ENCODE measurements around the gene EHD2.
"Not testable (repeated sequence)": the region's sequence is repeated elsewhere in the genome, so short reads cannot be mapped to it uniquely, and the experiment has no call there.

The EHD2 gene

DNA sequence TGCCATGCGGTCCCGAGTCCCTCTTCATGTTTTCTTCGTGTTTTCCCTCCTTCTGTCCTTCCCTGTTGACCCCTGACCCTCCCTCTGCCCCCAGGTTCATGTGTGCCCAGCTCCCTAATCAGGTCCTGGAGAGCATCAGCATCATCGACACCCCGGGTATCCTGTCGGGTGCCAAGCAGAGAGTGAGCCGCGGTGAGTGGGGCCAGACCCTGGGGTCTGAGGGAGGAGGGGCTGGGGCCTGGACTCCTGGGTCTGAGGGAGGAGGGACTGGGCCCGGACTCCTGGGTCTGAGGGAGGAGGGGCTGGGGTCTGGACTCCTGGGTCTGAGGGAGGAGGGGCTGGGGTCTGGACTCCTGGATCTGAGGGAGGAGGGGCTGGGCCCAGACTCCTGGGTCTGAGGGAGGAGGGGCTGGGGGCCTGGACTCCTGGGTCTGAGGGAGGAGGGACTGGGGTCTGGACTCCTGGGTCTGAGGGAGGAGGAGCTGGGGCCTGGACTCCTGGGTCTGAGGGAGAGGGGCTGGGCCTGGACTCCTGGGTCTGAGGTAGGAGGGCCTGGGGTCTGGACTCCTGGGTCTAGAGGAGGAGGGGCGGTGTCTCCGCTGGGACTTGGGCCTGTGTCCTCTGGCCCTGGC is 5.3 kb downstream of the EHD2 start:
- not testable (repeated sequence) for DNase-seq

DNA sequence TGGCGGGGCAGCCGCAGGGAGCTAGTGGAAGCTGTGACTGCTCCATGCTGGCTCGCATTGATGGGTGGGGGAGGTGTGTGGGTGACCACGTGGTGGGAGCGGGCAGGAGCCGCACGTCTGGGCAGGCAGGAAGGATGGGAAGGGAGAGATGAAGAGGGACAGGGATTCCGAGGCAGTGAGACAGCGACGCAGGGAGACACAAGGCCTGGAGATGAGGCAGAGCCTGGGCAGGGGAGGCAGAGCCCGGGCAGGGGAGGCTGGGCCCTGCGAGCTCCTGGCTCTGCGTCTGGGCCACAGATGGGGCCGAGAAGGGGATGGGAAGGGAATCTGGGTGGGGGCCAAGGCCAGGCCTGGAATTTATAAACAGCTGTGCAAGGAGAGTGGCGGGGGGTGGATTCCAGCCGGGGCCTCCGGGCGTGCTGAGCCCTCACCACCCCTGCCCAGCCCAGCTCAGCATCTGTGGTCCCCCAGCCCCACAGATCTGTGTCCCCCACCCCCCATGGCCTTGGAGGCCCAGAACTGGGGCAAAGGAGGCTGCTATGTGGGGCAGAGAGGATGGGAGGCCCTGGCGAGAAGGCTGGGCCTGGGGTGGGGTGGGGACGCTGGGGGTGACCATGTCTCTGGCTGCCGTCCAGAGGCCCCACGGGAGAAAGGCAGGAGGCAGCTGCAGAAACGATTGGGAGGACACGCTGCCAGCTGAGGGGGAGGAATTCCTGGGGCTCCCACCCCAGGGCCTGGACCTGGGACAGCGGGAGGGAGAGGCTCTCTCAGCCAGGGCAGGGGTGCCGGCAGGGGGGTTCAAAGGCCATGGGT is 6.0 kb downstream of the EHD2 start:
- no peak for DNase-seq

- DNase-seq = no peak
Measured at GRCh38 chr19:47720669-47721422, 7.6 kb downstream of the EHD2 start.

GRCh38 chr19:47723581-47723940 is 10.3 kb downstream of the EHD2 start:
- no peak for DNase-seq

DNA sequence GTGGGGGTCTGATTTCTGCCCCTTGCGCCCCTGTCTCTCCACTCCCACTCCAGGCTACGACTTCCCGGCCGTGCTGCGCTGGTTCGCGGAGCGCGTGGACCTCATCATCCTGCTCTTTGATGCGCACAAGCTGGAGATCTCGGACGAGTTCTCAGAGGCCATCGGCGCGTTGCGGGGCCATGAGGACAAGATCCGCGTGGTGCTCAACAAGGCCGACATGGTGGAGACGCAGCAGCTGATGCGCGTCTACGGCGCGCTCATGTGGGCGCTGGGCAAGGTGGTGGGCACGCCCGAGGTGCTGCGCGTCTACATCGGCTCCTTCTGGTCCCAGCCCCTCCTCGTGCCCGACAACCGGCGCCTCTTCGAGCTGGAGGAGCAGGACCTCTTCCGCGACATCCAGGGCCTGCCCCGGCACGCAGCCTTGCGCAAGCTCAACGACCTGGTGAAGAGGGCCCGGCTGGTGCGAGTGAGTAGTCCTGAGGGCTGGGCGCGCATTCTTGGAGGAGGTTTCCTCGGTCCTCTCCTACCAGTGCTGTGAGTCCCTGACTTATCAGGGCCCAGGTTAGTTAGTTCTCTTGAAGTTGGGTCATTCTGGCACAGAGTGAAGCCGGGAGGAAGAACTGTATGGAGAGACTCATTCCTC is 12.7 kb downstream of the EHD2 start:
- DNase-seq = no peak

- no peak for DNase-seq
Measured at GRCh38 chr19:47726467-47726866, 13.2 kb downstream of the EHD2 start.

- not testable (repeated sequence) for DNase-seq
Measured at GRCh38 chr19:47728295-47728694, 15.1 kb downstream of the EHD2 start.

DNA sequence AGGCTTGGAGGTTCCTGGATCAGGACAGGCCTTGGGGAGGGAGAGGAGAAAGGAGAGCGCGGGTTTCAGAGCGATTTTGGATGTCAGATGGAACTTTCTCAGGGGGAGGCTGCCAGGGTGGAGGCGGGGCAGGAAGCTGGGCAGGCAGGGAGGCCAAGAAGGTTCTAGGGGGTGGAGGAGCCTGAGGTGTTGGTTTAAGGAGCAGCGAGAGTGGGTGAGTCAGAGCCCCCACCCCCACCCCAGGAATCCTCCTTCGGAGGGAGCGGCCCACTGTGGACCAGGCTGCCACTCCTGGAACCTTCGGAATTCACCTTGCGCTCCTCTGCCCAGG is 16.2 kb downstream of the EHD2 start:
- DNase-seq = no peak

DNA sequence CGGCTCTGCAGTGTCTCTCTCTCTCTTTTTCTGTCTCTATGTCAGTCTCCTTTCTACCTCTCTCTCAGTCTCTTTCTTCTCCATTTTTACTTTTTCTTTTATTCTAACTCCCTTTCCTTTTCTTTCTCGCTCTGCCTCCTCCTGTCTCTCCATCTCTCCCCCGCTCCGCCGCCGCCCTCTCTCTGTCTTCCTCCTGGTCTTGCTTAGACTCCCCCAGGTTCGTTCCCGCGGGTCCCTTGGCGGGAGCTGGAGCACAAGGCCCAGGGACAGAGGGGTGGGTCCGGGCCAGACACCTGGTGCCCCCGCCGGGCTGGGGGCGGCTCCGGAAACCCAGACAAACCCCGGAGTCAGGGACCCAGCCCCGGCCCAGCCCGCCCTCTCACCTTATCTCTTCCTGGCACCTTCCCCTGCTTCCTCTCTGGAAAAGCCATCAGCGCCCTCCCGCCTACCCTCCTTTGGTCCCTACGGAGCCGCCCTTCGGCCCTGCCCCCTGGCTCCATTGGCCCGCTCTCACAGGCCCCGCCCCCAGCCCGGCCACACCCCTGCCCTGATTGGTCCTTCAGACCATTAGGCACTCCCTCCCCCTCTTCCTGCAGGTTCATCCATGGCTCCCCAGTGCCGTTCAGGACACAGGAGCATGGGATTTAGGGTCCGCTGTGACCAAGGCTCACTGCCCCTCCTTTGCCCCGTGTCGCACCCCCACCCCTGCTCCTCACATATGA is 16.7 kb downstream of the EHD2 start:
- no peak for DNase-seq

DNA sequence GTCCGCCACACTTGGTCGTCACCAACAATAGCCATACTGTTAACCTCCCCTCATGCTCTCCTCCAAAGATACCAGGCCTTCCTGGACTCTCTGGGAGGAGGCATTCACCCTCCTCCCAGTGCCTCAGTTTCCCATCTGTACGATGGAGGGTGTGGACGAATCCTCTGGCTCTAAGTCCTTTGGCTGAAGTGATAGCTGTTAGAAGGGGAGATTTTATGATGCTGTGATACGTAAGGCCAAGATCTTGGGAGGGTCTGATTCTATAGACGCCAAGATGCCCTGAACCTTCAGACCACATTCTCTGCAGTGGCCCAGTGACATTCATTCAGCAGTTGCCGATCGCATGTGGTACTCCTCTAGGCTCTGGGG is 17.3 kb downstream of the EHD2 start:
- no peak for DNase-seq

GRCh38 chr19:47730910-47731309 is 17.7 kb downstream of the EHD2 start:
- DNase-seq = no peak

GRCh38 chr19:47735131-47735530 is 21.9 kb downstream of the EHD2 start:
- DNase-seq = no peak

GRCh38 chr19:47740866-47741519 is 27.8 kb downstream of the EHD2 start:
- no peak for DNase-seq

DNA sequence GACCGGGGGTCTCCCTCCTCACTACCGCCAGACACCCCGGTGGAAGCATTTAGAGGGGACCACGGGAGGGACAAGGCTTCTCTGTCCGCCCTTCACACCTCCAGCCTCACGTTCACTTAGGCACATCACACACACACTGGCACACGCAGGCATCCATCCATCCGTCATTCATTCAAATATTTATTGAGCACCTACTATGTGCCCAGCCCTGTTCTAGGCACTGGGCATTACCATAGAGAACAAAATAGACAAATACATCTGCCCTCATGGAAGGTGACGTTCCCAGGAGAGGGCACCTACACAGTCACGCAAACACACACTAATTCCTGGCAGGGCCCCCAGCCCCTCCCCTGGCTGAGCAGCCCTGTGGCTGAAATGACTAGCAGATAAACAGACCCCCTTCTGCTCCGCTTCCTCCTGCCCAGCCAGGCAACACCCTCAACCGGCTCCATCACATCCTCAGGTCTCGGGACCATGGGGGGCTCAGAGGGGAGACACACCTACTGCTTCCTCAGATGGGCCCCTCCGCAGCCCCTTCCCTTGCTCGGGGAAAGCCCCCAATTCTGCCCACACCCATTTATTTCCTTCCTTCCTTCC is 28.4 kb downstream of the EHD2 start:
- DNase-seq = no peak

- DNase-seq = no peak
Measured at GRCh38 chr19:47742634-47743033, 29.4 kb downstream of the EHD2 start.

DNA sequence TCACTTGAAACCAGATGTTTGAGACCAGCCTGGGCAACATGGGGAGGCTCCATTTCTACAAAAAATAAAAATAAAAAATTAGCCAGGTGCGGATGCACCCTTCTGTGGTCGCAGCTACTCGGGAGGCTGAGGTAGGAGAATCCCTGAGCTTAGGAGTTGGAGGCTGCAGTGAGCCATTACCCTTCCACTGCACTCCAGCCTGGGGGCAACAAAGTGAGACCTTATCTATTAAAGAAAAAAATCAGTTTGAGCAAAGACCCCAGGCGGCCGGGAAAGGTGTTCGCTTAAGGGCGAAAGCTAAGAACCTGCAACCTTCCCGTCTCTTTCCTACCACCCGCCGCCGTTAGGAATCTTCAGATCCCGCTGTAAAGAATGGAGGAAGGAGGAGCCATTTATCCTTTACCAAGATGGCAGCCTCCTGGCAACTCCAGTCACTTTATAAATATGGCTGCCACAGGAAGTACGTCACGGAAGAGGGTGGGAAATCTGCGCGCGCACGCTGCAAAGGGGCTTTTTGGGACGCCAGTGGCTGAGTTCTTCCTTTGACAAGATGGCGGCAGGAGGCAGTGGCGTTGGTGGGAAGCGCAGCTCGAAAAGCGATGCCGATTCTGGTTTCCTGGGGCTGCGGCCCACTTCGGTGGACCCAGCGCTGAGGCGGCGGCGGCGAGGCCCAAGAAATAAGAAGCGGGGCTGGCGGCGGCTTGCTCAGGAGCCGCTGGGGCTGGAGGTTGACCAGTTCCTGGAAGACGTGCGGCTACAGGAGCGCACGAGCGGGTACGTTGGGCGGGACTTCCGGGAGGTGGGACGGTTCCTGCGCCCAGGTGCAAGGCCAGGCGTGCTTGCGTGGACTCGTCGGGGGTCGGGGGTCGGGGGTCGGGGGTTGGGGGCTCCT is 32.0 kb downstream of the EHD2 start, which contains the start of gene NOP53:
Gene NOP53, plus strand, starts transcription at position 537 of the 892 bp plus-strand sequence. Its CDS starts 14 bp downstream, at position 551.
- DNase-seq = peak; percentile 73

GRCh38 chr19:47746129-47746528 is 32.9 kb downstream of the EHD2 start:
- DNase-seq = not testable (repeated sequence)

DNA sequence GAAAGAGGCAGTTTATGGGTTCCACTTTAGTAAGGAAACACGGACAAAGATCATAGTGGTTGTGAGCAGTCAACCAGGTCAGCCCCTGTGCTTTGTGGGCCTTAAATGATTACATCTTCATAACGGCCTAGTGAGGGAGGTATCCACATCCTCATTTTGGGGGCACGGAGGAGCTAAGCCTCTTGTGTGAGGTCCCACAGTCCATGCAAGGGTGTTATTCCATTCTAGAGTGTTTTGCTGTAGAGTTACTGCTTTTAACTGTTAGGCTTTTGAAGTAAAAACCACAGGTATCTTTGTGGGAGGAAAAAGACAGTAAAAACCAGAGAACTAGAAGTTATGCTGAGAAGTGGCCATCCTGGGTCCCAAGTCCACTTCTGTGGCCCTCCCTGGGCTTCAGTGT is 36.1 kb downstream of the EHD2 start:
- no peak for DNase-seq

- DNase-seq = no peak
Measured at GRCh38 chr19:47750752-47751151, 37.5 kb downstream of the EHD2 start.

GRCh38 chr19:47752440-47753211 is 39.4 kb downstream of the EHD2 start:
- no peak for DNase-seq

All from NCI-H187 treated with DMSO at 0.1 percent for 48 hours (cell line).